ENCODE data around the gene HIVEP1. TPM values are rescaled to one million over a fixed set of nuclear protein-coding genes. Genes with fewer than 3 reads are reported as not detected.

Gene HIVEP1
- total RNA-seq, 1 donor from 2014 or later, result 25.7 TPM

- no peak for TF ChIP-seq CTCF (IDR thresholded peaks at IDR 0.05)
- Histone ChIP-seq H3K4me3 (no peak overlapping the region), H3K9me3 (no peaks in the 10 kb centered on the region), H3K27me3 (no peaks in the 10 kb centered on the region), H3K4me1 (no peaks in the 10 kb centered on the region), H3K27ac (no peak overlapping the region), H3K36me3 (no peaks in the 10 kb centered on the region)
- DNase-seq (no peak), ATAC-seq (peak; percentile 66)
- intact Hi-C loops (cut with DNase I), result no loop called here
Measured at GRCh38 chr6:12110523-12111362, 98.6 kb downstream of the HIVEP1 start.

DNA sequence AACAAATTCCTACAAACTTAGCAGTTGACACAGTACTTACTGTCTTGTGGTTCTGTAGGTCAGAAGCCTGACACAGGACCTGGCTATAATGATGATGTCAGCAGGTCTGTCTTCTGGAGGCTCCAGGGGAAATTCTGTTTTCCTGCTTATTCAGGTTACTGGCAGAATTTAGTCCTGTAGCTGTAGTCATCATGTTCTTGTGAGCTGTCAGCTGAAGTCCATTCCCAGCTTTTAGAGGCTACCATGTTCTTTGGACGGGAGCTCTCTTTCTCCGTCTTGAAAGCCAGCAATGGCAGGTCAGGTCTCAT, 99.2 kb downstream of the HIVEP1 start:
- Histone ChIP-seq H3K36me3 (no peaks in the 10 kb centered on the region), H3K27ac (no peak overlapping the region), H3K4me3 (no peak overlapping the region), H3K4me1 (no peaks in the 10 kb centered on the region), H3K27me3 (no peaks in the 10 kb centered on the region), H3K9me3 (no peaks in the 10 kb centered on the region)
- ATAC-seq (no peak), DNase-seq (no peak)
- TF ChIP-seq CTCF (IDR thresholded peaks at IDR 0.05), result no peak
- intact Hi-C loops (cut with DNase I), result no loop called here

GRCh38 chr6:12112540-12113189, 100.6 kb downstream of the HIVEP1 start:
- no peaks in the 10 kb centered on the region for H3K9me3 ChIP-seq
- no peak overlapping the region for H3K4me3 ChIP-seq
- H3K27ac ChIP-seq, result no peak overlapping the region
- no peaks in the 10 kb centered on the region for H3K27me3 ChIP-seq
- TF ChIP-seq CTCF (IDR thresholded peaks at IDR 0.05), result no peak
- no peaks in the 10 kb centered on the region for H3K4me1 ChIP-seq
- intact Hi-C loops (cut with DNase I), result no loop called here
- no peak for DNase-seq
- no peak for ATAC-seq
- no peaks in the 10 kb centered on the region for H3K36me3 ChIP-seq

- TF ChIP-seq CTCF (IDR thresholded peaks at IDR 0.05), result no peak
Measured at GRCh38 chr6:12113190-12113577, 101.1 kb downstream of the HIVEP1 start.

GRCh38 chr6:12114055-12114503, 102.0 kb downstream of the HIVEP1 start:
- no peak for ATAC-seq
- intact Hi-C loops (cut with DNase I), result no loop called here
- TF ChIP-seq CTCF (IDR thresholded peaks at IDR 0.05), result no peak
- no peak for DNase-seq
- H3K9me3 ChIP-seq, result no peaks in the 10 kb centered on the region
- H3K4me3 ChIP-seq, result no peak overlapping the region
- no peaks in the 10 kb centered on the region for H3K36me3 ChIP-seq
- H3K27me3 ChIP-seq, result no peaks in the 10 kb centered on the region
- H3K4me1 ChIP-seq, result no peaks in the 10 kb centered on the region
- H3K27ac ChIP-seq, result no peak overlapping the region

More at GRCh38 chr6:12113190-12113577, 101.1 kb downstream of the HIVEP1 start:
- ATAC-seq (no peak), DNase-seq (no peak)
- Histone ChIP-seq H3K36me3 (no peaks in the 10 kb centered on the region), H3K27me3 (no peaks in the 10 kb centered on the region), H3K4me3 (no peak overlapping the region), H3K9me3 (no peaks in the 10 kb centered on the region), H3K4me1 (no peaks in the 10 kb centered on the region), H3K27ac (no peak overlapping the region)
- intact Hi-C loops (cut with DNase I), result no loop called here

Data from upper lobe of right lung (tissue), 1 donor.